ENCODE measurements around the gene BSCL2. TPM values are rescaled to one million over a fixed set of nuclear protein-coding genes. Genes with fewer than 3 reads are reported as not detected.
"Not testable (repeated sequence)": the region's sequence is repeated elsewhere in the genome, so short reads cannot be mapped to it uniquely, and the experiment has no call there.

The BSCL2 gene
- total RNA-seq, 2 donors from 2014 or later: 16.8 to 26.7 TPM

DNA sequence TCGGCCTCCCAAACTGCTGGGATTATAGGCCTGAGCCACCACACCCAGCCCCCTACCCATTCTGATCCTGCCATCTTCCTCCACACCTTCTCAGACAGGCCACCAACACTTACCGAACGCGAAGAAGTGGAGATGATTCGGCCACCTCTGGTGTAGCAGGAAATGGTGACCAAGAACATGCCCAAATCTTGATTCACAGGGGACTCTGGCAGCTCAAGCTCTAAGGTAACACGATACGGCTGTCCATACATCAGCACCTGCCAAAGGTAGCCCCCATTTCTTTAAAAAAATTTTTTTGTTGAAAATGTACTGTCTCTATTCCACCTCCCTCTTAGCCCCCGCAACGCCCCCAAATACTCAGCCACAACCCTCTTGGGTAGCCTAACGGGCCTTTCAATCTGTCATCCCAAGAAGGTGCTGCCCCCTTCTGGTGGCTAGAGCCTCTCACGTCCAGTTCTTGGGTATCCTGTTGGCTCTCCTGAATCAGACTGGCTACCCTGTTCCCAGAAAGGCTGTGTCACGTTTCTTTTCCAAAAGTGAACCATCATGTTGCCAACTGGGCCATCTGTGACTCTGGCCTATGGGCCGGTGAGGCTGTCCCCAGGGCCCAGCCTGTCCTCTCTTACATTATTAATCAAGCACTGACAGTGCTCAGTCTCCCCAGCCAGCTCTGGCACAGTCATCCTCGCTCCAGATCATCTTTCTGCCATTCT is 12.6 kb downstream of the BSCL2 start:
- ATAC-seq (peak; percentile 80 to 81), DNase-seq (peak; percentile 86)
- intact Hi-C loops (cut with DNase I): loop anchor here (10.0 kb wide), 2 partner anchors 300 to 310 kb away; no protein-coding TSS in a partner anchor

DNA sequence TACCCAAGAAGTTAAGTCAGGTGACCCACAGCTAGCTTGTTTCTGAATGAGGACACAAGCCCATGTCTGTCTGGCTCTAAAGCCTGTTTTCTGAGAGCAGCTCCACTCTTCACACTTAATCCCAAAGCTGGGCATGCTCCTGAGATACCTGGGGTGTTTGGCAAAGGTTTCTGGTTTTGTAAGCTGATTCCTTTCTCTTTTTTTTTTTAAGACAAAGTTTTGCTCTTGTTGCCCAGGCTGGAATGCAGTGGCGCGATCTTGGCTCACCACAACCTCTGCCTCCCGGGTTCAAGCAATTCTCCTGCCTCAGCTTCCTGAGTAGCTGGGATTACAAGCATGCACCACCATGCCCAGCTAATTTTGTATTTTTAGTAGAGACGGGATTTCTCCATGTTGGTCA is 13.6 kb downstream of the BSCL2 start:
- not testable (repeated sequence) for ATAC-seq, DNase-seq
- intact Hi-C loops (cut with DNase I): loop anchor here (10.0 kb wide), 2 partner anchors 299 to 309 kb away; no protein-coding TSS in a partner anchor

DNA sequence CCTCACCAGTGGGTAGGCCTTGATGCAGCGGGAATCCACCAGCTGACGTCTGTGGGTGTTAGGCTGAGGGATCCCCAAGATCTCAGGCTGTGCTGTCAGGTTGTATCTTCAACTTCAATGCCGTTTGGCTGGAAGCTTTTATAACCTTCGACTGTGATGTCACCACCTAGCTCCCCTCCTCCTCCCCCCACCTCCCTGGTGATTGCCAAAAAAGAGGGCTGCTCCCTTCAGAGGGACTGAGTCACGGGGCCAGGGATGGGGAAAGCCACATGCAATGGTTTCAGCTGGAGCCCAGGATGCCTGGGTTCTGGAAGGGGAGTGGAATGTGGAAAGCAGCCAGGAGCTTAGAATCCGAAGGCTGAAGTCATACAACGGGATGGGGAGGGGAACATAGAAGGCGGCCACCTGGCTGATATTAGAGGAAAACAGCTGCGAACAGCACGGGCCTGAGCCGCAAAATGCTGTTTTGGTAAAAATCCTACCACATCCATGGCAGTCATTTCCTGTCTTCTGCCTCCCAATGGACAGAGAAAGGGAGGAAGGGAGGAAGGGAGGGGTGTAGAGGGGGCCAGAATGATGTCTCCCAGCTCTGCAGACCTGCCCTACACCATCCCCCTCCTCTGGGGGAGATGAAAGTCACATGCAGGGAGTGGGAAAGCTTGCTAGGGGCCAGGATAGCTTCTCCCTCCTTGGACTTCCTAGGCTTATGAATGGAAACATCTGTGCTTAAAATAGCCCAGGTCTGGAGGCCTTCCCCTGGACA is 17.6 kb downstream of the BSCL2 start, which contains the start of gene LRRN4CL:
Gene LRRN4CL, minus strand, starts transcription at position 110 of the 763 bp plus-strand sequence. CDS start 1,022 bp downstream, outside the sequence.
- DNase-seq (peak; percentile 82), ATAC-seq (peak; percentile 80 to 88)
- intact Hi-C loops (cut with DNase I): loop anchor here (10.0 kb wide), 2 partner anchors 295 to 305 kb away; no protein-coding TSS in a partner anchor

DNA sequence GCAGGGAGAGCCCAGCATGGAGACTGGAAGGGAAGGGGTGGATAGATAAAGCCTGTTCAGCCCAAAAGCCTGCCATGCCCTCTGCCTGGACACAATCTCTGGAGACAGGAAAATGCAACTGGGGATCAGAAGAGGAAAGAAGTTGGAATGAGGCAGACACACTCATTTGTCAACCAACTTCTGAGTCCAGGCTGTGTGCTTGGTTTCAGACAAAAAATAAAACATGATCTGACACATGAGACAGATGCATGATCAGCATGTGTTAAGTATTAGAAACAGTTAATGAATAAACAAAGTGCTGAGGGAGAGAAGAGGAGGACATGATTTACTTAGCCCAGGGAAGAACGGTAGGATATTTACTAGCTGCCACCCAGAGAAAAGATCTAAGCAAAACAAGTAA is 18.7 kb downstream of the BSCL2 start:
- DNase-seq: no peak
- ATAC-seq: peak in 1 of 2 donors; percentile 35
- intact Hi-C loops (cut with DNase I): no loop called here

DNA sequence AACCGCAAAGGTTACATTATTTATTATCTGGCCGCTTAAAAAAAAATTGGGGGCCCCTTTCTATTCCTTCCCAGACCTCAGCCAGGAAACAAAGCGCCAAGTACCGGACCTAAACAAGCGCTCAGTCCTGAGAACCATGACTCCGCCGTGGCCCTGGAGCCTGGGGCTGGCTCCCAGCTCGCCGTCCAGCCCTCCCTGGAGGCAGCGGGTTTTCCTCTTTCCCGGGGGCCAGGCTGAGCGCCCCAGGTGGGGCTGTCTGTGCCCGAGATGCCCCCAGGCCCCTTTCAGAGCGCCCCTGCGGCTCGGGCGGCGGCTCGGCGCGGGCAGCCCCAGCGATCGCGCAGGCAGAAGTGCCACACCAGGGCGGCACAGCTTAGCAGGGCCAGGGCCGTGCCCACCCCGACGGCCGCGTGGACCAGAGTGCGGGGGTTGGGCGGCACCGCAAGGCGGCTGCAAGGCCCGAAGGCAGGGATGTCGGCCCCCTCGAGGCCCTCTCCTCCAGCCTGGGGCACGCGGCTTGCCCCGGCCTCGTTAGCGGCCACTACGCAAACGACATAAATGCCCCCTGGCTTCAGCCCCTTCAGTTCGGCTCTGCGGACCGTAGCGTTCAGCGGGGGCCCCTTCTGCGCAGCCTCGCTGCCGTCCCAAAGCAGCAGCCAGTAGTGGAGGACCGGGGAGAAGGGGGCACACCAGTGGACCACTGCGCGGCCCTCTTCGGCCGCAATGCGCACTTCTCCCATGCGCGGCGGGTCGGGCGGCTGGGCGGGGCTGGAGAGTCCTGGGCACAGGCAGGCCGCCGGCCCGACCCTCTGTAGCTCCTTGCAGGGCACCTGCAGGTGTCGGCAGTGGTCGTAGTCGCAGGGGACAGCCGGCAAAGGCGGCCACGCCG is 19.5 kb downstream of the BSCL2 start:
- peak; percentile 27 to 31 for ATAC-seq
- intact Hi-C loops (cut with DNase I): no loop called here
- no peak for DNase-seq

DNA sequence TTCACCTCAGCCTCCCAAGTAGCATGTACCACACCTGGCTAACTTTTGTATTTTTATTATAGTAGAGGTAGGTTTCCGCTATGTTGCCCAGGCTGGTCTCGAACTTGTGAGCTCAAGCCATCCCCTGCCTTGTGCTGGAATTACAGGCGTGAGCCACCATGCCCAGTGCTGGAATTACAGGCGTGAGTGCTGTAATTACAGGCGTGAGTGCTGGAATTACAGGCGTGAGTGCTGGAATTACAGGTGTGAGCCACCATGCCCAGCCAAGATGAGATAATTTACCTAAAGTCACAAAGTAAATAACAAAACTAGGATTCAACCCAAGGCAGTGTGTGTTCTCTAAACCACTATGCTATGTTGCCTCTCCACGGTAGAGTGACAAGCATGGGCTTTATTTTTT is 24.7 kb downstream of the BSCL2 start:
- intact Hi-C loops (cut with DNase I): no loop called here
- DNase-seq (no peak), ATAC-seq (no peak)

DNA sequence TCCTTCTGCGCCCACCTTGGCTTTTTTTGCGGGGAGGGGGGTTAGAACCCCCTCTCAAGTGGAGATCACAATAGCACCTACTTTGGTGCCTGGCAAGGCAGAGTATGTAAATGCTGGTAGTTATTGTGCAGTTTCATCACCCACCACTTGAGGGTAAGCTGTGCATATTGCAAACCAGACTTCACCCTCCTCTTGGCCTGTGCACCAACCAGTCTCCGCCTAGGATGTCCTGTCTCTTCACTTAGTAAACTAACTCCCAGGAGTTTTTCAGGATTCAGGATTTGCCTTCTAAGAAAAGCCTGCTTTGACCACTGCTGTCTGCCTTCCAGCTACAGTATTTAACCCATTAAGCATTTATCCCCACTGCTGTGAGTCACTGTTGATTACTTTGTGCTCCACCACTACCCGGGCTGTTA is 26.4 kb downstream of the BSCL2 start:
- peak; percentile 44 for DNase-seq
- ATAC-seq: peak; percentile 61 to 72
- intact Hi-C loops (cut with DNase I): no loop called here

DNA sequence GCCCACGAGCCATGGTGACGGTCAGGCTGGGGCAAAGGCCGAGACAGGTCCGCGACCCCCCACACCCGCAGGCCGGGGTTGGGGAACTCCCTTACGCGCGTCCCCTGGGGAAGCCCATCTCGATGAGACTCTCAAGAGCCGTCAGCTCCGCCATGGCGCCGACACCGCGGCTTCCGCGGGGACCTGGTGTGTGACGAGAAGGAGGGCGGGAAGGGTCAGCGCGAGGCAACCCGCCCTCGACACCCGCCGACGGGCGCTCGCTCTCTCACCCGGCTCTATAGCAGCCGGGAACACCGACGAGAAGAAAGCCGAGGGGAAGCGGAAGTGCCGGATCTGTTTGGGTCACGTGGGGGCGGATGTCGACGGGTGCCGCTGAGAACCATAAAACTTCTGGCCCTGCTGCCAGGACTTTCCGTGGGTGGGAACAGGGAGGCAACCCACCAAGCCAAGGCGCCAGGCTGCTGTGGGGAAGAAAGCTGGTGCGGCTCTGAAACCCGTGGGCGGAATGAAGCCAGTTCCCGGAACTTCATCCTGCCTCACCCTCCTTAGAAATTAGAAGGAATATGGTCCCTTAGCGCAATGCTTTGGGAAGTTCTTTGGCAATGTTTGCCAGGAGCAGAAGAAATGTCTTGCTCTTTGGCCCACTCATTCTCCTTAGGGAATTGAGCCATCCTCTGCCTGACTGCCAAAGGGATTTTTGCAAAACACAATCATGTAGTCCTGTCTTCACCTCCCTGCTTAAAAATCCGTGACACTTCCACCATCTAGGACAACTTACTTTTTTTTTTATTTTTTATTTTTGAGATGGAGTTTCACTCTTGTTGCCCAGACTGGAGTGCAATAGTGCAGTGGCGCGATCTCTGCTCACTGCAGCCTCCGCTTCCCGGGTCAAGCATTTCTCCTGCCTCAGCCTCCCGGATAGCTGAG is 28.2 kb downstream of the BSCL2 start, which contains the start of gene UBXN1:
Gene UBXN1, minus strand, starts transcription at position 304 of the 927 bp plus-strand sequence. Its CDS starts 150 bp downstream, at position 154.
- DNase-seq: peak; percentile 95
- ATAC-seq: peak; percentile 90 to 93
- intact Hi-C loops (cut with DNase I): no loop called here

DNA sequence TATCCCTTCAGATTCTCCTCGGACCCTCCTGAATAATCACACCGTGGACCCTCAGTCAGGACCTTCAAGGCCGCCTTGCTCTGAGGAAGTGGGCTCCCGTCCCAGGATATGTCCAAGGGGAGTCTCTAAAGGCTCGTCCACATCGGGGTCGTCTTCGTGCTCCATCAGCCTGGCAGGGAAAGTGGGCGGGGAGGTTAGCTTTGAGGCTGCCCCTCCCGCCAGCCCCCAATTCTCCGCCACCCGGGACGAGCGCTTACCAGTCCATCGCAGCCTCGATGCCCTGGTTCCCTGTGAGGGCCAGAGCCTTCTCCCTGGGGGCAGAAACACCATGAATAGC is 28.8 kb downstream of the BSCL2 start:
- intact Hi-C loops (cut with DNase I): no loop called here
- DNase-seq (no peak), ATAC-seq (no peak)

DNA sequence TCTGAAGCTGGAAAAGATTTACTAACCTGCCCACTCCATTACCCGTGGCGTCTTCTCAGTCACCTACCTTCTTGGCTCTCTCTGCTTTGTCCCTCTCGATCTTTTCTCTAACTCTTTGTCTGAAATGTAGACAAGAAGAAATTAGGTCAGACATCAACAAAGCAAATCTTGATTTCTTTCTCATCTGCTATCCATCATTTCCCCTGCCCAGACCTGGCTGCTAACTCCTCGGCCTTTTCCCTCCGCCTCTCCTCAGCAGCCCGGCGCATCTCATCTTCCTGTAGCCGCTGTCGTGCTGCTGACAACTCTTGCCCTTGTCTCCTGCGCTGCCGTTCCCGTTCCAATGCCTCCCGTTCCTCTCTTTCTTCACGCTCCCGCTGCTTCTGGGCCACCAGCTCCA is 29.5 kb downstream of the BSCL2 start:
- DNase-seq: no peak
- intact Hi-C loops (cut with DNase I): no loop called here
- no peak for ATAC-seq

DNA sequence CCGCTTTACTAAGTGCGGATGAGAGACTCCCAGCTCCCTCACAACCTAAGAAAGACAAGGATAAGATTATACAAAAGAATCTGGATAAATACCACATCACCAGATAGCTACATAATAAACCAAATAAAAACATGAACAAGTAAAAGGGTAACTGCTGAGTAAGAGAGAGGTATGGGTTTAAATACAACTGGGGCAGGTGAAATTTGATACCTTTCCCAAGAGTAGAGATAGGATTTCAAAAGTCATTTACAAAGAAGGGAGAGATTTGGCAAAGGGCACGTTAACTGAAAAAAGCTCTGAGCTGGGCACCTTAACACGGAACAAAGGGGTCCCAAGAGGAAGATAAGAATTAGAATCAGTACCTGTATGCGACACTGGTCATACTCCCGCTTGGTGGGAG is 30.1 kb downstream of the BSCL2 start:
- intact Hi-C loops (cut with DNase I): no loop called here
- ATAC-seq (no peak), DNase-seq (no peak)

DNA sequence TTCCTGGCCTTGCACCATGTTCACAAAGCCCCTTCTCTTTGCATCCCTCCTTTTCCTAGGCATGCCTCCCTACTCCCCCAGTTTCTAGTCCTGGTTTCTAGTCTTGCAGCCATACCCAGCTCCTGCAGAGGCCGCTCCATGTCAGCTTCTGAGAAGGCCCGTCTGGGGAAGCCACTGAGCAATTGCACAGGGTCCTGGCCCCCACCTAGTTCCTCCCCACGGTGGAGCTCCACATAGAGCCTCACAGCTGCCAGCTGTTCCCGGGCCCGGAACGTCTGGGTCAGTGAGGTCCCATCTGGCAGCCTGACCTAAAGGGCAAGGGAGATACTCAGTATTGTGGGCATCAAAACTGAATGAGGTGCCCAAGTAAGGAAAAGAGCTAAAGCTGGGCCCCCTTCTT is 30.5 kb downstream of the BSCL2 start:
- ATAC-seq (no peak), DNase-seq (no peak)
- intact Hi-C loops (cut with DNase I): no loop called here

DNA sequence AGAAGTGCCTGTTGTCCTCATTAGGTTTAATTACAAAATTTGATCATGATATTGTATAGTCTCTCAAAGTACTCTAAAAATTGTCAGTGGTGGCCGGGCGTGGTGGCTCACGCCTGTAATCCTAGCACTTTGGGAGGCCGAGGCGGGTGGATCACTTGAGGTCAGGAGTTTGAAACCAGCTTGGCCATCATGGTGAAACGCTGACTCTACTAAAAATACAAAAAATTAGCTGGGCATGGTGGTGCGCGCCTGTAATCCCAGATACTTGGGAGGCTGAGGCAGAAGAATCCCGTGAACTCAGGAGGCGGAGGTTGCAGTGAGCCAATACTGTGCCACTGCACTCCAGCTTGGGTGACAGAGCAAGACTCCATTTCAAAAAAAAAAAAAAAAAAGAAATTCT is 31.8 kb downstream of the BSCL2 start:
- ATAC-seq; intact Hi-C loops (cut with DNase I); DNase-seq: not testable (repeated sequence)

DNA sequence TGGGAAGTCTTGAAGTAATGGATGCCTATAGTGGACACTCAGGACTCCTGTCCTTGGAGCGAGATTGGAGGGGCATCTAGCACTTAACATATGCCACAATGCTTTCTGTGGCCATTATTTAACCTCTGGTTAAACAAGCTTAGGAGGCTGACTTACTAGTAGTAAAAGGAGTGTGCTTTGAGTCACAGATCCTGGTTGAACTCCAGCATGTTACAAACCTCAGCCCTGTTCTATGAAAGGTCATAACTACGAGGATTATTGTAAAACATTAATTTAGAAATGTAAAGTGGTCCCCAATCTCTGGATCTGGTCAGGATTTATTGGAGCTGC is 34.1 kb downstream of the BSCL2 start:
- intact Hi-C loops (cut with DNase I): no loop called here
- no peak for DNase-seq
- no peak for ATAC-seq

DNA sequence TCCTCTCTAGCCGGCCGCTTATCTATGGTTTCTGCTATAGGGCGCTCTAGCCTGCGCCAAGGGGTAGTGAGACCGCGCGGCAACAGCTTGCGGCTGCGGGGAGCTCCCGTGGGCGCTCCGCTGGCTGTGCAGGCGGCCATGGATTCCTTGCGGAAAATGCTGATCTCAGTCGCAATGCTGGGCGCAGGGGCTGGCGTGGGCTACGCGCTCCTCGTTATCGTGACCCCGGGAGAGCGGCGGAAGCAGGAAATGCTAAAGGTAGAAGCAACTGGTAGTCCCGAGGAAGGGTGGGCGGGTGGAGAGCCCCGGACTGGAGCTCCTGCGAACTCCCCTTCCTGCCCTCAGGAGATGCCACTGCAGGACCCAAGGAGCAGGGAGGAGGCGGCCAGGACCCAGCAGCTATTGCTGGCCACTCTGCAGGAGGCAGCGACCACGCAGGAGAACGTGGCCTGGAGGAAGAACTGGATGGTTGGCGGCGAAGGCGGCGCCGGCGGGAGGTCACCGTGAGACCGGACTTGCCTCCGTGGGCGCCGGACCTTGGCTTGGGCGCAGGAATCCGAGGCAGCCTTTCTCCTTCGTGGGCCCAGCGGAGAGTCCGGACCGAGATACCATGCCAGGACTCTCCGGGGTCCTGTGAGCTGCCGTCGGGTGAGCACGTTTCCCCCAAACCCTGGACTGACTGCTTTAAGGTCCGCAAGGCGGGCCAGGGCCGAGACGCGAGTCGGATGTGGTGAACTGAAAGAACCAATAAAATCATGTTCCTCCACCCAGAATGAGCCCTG is 35.4 kb downstream of the BSCL2 start, which contains the start of the genes LBHD1 and UQCC3:
Gene LBHD1, minus strand, starts transcription at position 660 of the 782 bp plus-strand sequence. CDS start 2,236 bp downstream, outside the sequence.
Gene UQCC3, plus strand, starts transcription at position 66 of the 782 bp plus-strand sequence. Its CDS starts 73 bp downstream, at position 139.
- ATAC-seq: peak; percentile 87 to 88
- DNase-seq: peak; percentile 79
- intact Hi-C loops (cut with DNase I): no loop called here

DNA sequence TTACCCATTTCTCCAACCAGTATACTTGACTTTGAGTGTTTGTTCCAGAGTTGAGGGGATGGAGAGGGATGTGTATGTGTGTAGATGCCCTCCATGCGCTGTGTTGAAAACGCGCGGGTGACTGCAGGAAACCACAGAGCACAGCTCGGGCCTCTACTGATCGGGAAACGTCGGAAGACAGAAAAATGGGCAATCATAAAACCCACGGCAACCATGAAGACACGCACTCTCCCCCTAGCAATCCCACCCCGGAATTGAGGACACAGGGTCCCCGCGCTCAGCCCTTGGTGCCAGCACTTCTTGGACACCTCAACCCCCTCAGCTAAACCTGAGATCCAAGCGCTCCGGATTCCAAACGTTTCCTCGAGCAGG is 36.0 kb downstream of the BSCL2 start:
- ATAC-seq: peak; percentile 32 to 41
- no peak for DNase-seq
- intact Hi-C loops (cut with DNase I): no loop called here

DNA sequence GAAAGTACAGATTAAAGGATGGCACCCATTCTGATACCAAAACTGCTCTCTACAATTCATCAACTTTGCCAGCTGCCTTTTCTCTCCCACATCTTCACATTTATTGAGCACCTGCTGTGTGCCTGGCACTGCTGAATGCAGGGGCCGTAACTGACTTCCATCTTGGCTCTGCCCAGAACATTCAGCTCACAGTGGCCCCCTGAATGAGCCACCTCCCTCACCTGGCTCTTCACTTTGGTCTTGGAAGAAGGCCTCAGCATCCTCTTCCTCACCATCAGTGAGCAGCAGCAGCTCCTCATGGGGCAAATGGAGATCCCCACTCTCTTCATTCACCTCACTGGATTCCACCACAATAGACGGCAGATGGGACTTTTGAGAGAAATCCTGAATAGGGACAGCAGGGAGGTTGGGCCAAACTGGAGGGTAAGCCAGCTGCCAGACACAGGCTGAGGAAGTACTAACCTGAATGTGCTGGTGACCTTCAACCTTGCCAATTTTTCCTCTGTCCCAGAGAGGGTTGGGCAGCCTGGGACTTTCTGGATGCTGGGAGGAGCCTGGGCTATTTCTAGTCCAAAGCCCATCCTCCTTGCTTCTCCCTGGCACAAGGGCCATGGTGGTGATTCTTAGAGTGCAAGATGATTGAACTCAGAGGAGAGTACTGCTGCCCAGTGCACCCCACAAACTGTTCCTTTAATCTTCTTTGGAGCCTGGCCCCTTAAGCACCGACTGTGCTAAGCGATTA is 37.6 kb downstream of the BSCL2 start:
- DNase-seq (no peak), ATAC-seq (no peak)
- intact Hi-C loops (cut with DNase I): no loop called here
